ENCODE measurements around the gene CA7.

- TF ChIP-seq CTCF (IDR thresholded peaks at IDR 0.05; ENCODE audit: borderline replicate concordance, extremely low read depth, low read length, poor library complexity, severe bottlenecking) (no peak), EZH2 (IDR thresholded peaks at IDR 0.05; ENCODE audit: borderline replicate concordance, low read depth, low read length, severe bottlenecking) (no peak)
Observed at GRCh38 chr16:66801320-66802105, 42.7 kb upstream of the CA7 start, which contains the start of gene TERB1.

Measured in DND-41 (cell line).